Caki2 (cell line): ENCODE measurements around the gene EVX2. TPM values are rescaled to one million over a fixed set of nuclear protein-coding genes. Genes with fewer than 3 reads are reported as not detected.

Experiments
- DNase-seq: peaks from one replicate; pipeline ENCODE4 v3.0.0-alpha.2; 2015; ENCODE audit warnings: low read depth
- in situ Hi-C: cut with HindIII; loops from 2 replicates; pipeline ENCODE4 v1.10.0; 2016; ENCODE audit warnings: low sequenced_read_pairs, low pct_unique_long_range_greater_than_20kb, mixed read lengths
- total RNA-seq: library from RNA; depleted of rRNA; stranded (reverse); fragments of >200 nt; shearing (Covaris generic); gene quantifications from 2 replicates; pipeline ENCODE4 v1.2.3, GENCODE V29; 2014; ENCODE audit warnings: low replicate concordance

The EVX2 gene
- total RNA-seq, 1 experiment from 2014 or later: not detected

DNA sequence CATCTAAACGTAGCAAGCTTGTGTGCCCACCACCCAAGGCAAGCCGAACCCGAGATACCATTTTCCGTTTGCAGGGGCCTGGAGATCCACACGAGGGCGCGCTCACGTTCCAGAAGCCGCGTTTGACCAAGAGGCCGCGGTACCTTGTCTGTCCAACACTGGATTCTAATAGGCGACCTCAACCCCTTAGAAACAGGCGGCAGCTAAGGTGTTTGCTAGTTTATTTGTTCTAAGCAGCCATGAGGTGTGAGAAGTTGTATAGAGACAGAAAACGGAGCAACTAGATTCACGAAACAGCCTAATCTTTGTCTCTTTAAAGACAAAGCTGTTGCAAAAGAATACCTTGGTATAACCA, 27.5 kb upstream of the EVX2 start:
- in situ Hi-C loops: no loop called here
- DNase-seq: no peak

DNA sequence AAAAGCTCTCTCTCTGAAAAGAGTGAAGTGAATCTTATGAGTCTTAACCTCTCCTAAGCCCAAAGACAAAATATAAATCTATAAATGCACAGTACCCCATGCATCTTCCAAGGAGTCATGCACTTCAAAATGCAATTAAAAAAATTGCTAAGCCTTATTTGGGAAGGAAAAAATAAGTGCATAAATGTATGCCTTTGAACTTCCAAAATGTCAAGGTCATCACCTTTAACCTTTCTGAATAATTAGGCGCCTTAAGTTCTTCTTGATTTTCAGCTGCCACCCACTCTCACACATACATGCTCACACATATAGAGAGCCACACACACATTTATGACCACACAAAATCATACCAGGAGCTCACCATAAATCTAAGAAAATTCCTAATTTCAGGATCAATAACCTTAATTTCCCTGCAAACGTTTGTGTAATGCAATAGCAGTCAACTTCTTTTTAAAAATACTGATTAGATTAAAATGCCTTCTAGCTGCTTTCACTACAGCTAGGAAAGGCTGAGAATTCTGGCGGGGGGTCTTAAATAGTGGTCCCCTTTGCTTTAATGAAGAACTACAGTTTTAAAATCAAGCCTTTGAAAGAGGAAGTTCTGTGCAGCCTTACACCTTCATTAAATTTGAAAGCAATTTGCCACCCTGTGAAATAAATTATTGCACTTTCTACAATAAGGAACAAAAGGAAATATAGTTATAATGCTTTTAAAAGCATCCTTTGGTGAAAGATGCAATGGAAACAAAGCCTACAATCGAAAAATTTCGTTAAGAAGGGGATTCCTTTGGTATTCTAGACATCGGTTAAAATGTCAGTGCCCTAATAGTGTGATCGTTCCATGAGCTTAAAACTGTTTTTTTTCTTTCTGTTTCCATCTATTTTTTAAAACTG, 26.9 kb upstream of the EVX2 start:
- in situ Hi-C loops: no loop called here
- DNase-seq: no peak

DNA sequence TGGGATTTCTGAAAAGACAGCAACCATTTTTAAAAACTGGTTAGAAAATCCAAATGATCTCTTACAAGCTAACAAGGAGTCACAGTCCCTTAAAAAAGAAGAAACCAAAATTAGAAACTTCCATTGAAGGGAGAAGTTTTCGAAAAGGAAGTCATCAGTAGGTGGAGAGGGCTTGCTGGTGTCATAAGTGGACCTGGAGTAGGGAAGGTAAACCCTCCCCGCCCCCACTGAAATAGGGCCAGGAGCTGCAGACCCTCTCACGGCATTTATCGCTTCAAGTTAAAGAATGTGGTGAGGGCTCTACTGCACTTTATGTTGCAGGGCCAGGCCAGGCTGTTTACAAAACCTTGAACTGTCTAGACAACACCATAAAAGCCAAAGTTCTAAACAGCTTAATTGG, 26.2 kb upstream of the EVX2 start:
- in situ Hi-C loops: no loop called here
- no peak for DNase-seq

- in situ Hi-C loops: no loop called here
- DNase-seq: no peak
These were observed 25.6 kb upstream of the EVX2 start for GRCh38 chr2:176109192-176109901.

DNA sequence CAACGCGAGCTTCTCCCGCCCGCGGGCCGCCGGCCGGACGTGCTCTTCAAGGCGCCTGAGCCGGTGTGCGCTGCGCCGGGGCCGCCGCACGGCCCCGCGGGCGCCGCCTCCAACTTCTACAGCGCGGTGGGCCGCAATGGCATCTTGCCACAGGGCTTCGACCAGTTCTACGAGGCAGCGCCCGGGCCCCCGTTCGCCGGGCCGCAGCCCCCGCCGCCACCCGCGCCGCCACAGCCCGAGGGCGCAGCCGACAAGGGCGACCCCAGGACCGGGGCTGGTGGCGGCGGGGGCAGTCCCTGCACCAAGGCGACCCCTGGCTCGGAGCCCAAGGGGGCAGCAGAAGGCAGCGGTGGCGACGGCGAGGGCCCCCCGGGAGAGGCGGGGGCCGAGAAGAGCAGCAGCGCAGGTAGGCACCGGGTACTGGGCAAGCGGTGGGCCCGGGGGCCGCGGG, 24.0 kb upstream of the EVX2 start:
- DNase-seq: no peak
- in situ Hi-C loops: no loop called here

- peak; percentile 77 for DNase-seq
- in situ Hi-C loops: no loop called here
These were observed 23.1 kb upstream of the EVX2 start, which contains the start of gene HOXD11 for GRCh38 chr2:176106581-176107539. TSS of gene HOXD11 (plus strand) at chr2:176107280. CDS start at chr2:176107356, 76 bp downstream.

GRCh38 chr2:176105730-176106580, 22.2 kb upstream of the EVX2 start:
- DNase-seq: no peak
- in situ Hi-C loops: no loop called here

DNA sequence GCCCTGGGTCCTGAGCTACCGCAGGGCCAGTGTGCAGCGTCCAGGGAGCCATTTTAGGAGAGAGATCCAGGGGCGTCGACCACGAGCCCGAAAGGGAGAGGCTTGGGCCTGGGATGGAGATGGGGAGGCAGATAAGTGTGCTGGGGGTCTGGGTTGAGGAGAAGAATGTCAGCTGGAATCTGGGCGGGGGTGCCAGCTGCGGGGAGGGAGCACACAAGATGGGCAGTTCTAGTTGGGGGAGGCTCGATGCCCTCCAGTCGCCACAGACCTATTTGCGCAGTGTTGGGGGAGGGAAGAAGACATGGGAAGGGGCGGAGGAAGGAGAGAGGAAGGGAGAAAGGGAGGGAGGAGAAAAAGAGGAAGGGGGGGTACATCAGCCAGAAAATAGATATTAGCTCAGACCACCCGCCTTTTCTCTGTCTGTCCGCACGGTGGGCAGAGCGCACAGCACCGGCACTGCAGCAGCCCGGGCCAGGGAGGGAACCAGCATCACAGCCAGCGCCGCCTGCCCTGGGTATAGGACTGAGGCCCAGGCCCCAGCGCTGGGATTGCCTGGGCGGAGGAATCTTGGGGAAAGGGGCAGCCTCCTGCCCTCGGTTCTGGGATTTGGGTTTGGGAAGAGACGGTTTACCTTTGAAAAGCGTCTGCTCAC, 21.4 kb upstream of the EVX2 start:
- in situ Hi-C loops: no loop called here
- DNase-seq: no peak

DNA sequence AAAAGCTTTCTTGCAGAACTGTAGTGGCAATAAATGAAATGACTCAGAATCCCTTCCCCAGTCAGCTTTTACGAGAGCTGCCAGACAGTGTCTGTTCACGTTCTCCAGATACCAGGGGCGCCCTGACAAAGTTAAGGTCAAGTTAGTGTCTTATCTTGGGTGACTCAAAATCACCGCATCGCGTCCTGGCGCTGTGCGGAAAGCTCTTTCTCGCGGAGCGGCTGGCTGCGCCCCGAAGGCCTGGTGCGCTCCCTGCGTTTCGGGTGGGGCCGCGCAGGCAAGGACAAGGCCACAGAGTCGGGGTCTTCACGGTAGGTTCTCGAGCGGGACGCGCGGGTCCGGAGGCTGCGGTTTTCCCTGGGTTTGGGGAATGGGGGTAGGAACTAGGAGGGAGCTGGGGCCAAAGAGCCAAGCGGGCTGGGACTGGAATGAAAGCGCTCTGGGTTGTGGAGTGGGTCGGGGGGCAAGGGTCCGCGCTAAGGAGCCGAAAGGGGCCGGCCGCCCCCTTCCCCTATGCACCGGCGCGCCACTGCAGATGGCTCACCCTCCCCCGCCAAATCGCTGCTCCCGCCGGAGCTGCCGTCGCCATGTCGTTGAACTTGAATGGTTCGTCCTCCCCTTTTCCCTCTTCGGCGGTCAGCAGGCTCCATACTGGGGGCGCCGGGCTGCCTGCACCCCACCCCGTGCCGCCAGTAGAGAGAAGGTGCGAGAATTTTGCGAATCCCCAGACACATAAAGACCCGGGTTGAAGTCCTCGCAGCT, 20.7 kb upstream of the EVX2 start:
- in situ Hi-C loops: no loop called here
- peak; percentile 61 for DNase-seq

DNA sequence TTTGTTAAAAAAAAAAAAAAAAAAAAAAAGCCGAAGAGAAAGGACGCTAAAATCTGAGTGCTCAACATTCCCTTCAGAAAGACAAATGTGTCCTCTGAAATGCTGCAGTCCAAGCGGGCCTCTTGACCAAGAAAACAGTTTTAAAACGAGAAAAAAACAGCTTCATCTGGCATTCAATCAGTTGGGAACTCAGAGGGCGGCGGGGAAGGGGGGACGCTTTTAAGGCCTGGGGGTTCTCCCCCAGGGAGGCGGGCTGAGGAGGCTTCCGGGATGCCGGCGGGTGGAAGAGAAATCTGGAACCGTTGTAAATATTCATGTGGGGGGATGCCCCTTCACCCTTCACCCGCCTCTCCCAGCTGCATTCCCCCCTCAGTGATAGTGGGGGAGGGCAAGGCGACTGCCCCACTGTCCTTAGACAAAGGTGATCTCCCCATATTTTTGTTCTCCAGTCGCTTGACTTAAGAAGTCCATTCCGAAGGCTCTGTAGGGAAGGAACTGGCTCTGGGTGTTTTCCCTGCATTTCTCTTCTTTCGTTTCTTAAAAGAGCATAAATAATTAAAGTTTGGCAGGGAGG, 20.1 kb upstream of the EVX2 start:
- in situ Hi-C loops: no loop called here
- no peak for DNase-seq

GRCh38 chr2:176103194-176103593, 19.4 kb upstream of the EVX2 start:
- in situ Hi-C loops: no loop called here
- no peak for DNase-seq

DNA sequence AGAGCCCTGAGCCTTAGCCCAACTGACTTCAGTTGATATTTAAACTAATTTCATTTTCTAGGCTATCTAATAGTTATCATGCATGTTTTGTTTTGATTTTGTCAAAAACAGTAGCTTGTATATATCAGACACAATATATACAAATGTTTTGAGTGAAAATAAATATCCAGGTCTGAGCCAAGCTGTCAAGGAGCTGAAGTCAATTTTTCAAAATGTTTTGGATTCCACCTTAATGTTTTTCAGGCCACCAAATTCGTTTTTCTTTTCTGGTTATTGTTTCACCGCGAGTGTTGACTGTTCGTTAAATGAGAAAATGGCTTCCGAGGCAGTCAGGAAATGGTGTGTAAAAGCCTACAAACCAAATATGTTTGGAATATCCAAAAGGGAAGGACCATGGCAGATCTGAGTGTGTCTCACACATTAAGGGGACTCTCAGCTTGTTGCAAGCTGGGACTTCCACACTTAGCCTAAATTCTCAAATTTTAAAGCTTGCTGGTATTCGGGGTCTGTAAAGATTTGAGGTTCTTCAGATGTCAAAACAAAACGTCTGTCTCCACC, 18.6 kb upstream of the EVX2 start:
- in situ Hi-C loops: no loop called here
- DNase-seq: no peak

DNA sequence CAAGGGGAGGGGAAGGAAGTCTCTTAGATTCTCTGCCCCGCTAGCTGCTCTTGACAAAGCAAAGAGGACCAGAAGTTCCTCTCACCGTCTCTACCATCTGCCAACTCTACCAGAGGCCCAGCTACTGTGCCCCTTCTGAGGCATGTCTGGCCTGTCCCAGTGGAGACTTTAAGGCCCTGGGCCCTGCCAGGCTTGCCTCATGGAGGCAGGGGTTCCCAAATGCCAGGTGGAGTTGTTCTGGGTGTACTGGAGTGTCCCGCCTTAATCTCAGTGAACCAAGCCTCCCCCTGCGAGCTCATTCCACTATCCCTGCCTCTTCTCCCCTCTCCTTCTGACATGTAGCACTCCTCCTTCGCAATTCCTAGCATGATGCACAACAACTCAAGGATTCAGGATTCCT, 18.1 kb upstream of the EVX2 start:
- in situ Hi-C loops: no loop called here
- DNase-seq: no peak

- no peak for DNase-seq
- in situ Hi-C loops: no loop called here
These were observed 17.6 kb upstream of the EVX2 start for GRCh38 chr2:176101216-176101830.

DNA sequence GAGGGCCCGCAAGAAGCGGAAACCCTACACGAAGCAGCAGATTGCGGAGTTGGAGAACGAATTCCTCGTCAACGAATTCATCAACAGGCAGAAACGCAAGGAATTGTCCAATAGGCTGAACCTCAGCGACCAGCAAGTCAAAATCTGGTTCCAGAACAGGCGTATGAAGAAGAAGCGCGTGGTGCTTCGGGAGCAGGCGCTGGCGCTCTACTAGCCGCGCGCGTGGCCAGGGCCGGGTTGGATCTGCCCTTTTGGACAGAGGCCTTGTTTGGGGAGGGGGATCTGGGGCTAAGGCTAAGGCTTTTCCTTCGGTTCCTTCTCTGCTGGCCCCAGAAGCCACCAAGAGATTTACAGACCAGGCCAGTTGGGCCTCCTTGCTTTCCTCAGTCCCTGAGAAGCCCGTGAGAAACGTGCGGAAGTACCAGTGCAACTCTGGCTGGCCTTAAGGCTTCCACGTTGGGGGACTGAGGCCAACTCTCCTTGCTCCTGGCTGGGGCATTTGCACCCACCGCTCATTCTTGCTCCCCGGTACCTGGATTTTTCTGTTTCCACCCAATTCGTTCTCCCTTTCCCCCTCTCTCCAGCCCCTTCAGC, 16.9 kb upstream of the EVX2 start:
- in situ Hi-C loops: no loop called here
- DNase-seq: no peak
